ENCODE measurements around the gene SMYD2. TPM values are rescaled to one million over a fixed set of nuclear protein-coding genes. Genes with fewer than 3 reads are reported as not detected.

Gene SMYD2
- total and polyA plus RNA-seq, 10 of the 15 experiments (the other 5 are each of a cell fraction or from before 2014, with no cell fraction given): 8.3 to 55.7 (median 26.4) TPM

- TF ChIP-seq MEF2B (IDR thresholded peaks at IDR 0.05; ENCODE audit: partially characterized antibody, poor library complexity, severe bottlenecking) (no peak), CTCF (IDR thresholded peaks at IDR 0.05 in 2 of 3, conservative IDR thresholded peaks at IDR 0.05 in 1 of 3; ENCODE audit: control insufficient read depth in 2 of 3, extremely low read depth in 1 of 3, insufficient read depth in 1 of 3, low read depth in 3 of 3, low read length in 3 of 3) (no peak)
These were observed 8.8 kb downstream of the SMYD2 start (continued) for GRCh38 chr1:214289574-214290272.

GRCh38 chr1:214290424-214291037 is 9.6 kb downstream of the SMYD2 start:
- intact Hi-C loops (cut with micrococcal nuclease; ENCODE audit: unreplicated experiment): no loop called here
- Histone ChIP-seq H3K4me3 (no peak overlapping the region), H3K4me2 (ENCODE audit: control insufficient read depth, insufficient read depth) (no peak overlapping the region), H2AFZ (ENCODE audit: control insufficient read depth, low read depth, low read length) (no peak overlapping the region), H3K4me1 (ENCODE audit: control insufficient read depth, insufficient read depth, low read length) (no peaks in the 10 kb centered on the region), H3K27ac (ENCODE audit: control insufficient read depth, insufficient read depth) (no peak overlapping the region), H3K79me2 (ENCODE audit: control insufficient read depth, insufficient read depth, low read length) (no peaks in the 10 kb centered on the region; the same call in 1 of the 2 replicates), H3K9me3 (replicated peaks; ENCODE audit: control insufficient read depth, insufficient read depth, low read length) (no peaks in the 10 kb centered on the region), H4K20me1 (ENCODE audit: control insufficient read depth, insufficient read depth) (no peaks in the 10 kb centered on the region), H3K36me3 (ENCODE audit: control insufficient read depth in 2 of 2, insufficient read depth in 2 of 2, low read length in 1 of 2) (no peaks in the 10 kb centered on the region), H3K9ac (ENCODE audit: control insufficient read depth, insufficient read depth, low read length) (no peak overlapping the region), H3K27me3 (replicated peaks in 1 of 2; ENCODE audit: control insufficient read depth in 2 of 2, insufficient read depth in 2 of 2, low read length in 1 of 2) (no peaks in the 10 kb centered on the region)
- BruUV-seq (replicated peaks): no TSS peak
- FAIRE-seq (no peak), ATAC-seq (no peak), DNase-seq (ENCODE audit: low read depth, low spot score) (no peak)
- CTCF ChIA-PET: interaction anchor here (1.4 to 2.6 kb wide), 2 partner anchors 29 to 38 kb away, joined by 4 to 12 read pairs; no protein-coding TSS in a partner anchor
- POLR2A ChIA-PET: interaction anchor here (0.9 kb wide), 1 partner anchor 10 kb away, joined by 4 read pairs; no protein-coding TSS in a partner anchor
- SMC1A ChIA-PET (ENCODE audit: uncharacterized antibody, unreplicated experiment): interaction anchor here (0.8 to 1.2 kb wide), 4 partner anchors 8 to 36 kb away, joined by 3 to 4 read pairs (median 3); no protein-coding TSS in a partner anchor
- in situ Hi-C loops (cut with MboI): no loop called here
- RAD21 ChIA-PET (ENCODE audit: unreplicated experiment): no interaction called here
- WGBS (ENCODE audit: insufficient coverage, insufficient replicate concordance, low lambda C conversion rate, missing lambda C conversion rate): 95% methylated on average over 5 of the region's 5 CpGs
- TF ChIP-seq NR2F1 (conservative IDR thresholded peaks at IDR 0.05) (no peak), EP300 (IDR thresholded peaks at IDR 0.05; ENCODE audit: borderline replicate concordance in 1 of 2, control insufficient read depth in 1 of 2, low read depth in 2 of 2, low read length in 2 of 2) (no peak), NRF1 (conservative IDR thresholded peaks at IDR 0.05; ENCODE audit: low read depth, low read length) (no peak), FOS (IDR thresholded peaks at IDR 0.05; ENCODE audit: borderline replicate concordance, extremely low read depth, insufficient read length) (no peak), NKRF (conservative IDR thresholded peaks at IDR 0.05) (no peak), ZSCAN29 (IDR thresholded peaks at IDR 0.05) (no peak), MLLT1 (IDR thresholded peaks at IDR 0.05) (no peak), JUND (IDR thresholded peaks at IDR 0.05; ENCODE audit: low read depth, low read length) (no peak), TBL1XR1 (IDR thresholded peaks at IDR 0.05; ENCODE audit: low read depth, low read length) (no peak)

All from GM12878 (cell line).